ENCODE measurements around the gene GMFB.

GRCh38 chr14:54443981-54444380 lies 44.8 kb downstream of the GMFB start:
- no peak for TF ChIP-seq POLR2A (IDR thresholded peaks at IDR 0.05; ENCODE audit: low read depth, low read length)
- TF ChIP-seq EZH2 (IDR thresholded peaks at IDR 0.05; ENCODE audit: borderline replicate concordance, low read depth, low read length, severe bottlenecking) = no peak
- TF ChIP-seq CTCF (IDR thresholded peaks at IDR 0.05; ENCODE audit: extremely low read depth in 1 of 2, insufficient read depth in 1 of 2, low read depth in 1 of 2, low read length in 2 of 2) = no peak
- no peak for TF ChIP-seq POLR2AphosphoS5 (IDR thresholded peaks at IDR 0.05; ENCODE audit: insufficient read depth, low read depth, low read length)
- TF ChIP-seq JUN (IDR thresholded peaks at IDR 0.05; ENCODE audit: borderline replicate concordance, insufficient read depth, insufficient read length, low read depth) = no peak
- no peak for TF ChIP-seq MAX (IDR thresholded peaks at IDR 0.05; ENCODE audit: insufficient read depth, insufficient read length)
- TF ChIP-seq MYC (IDR thresholded peaks at IDR 0.05; ENCODE audit: low read depth, low read length) = no peak
